Heart right ventricle (tissue), 16 donors: ENCODE results near the gene COPS9. TPM values are rescaled to one million over a fixed set of nuclear protein-coding genes. Genes with fewer than 3 reads are reported as not detected.

Experiments used
- ATAC-seq, 8 donors: fragments of 200-7000 bp; cut with Tn5 transposase; one replicate each; pipeline ENCODE4 v1.9.1; 2020; ENCODE audit warnings: mild to moderate bottlenecking in 8 of 8, moderate library complexity in 8 of 8, moderate number of reproducible peaks in 1 of 8
- DNase-seq, 2 donors: peaks; one replicate each; pipeline ENCODE4 v3.0.0-alpha.2; 2020
- H3K27ac ChIP-seq, 10 donors: fragments of 200-600 bp; sonication (generic) in 2 of 10; one replicate each; pipeline versions ENCODE4 v1.5.0 to v1.8.0; 2020 to 2022; ENCODE audit warnings: mild to moderate bottlenecking in 3 of 10
- H3K27me3 ChIP-seq, 7 donors: fragments of 200-600 bp; one replicate each; pipeline ENCODE4 v1.8.0; 2021 to 2022; ENCODE audit warnings: mild to moderate bottlenecking in 2 of 7
- H3K36me3 ChIP-seq, 9 donors: fragments of 200-600 bp; sonication (generic) in 1 of 9; one replicate each; pipeline versions ENCODE4 v1.5.0 to v1.8.0; 2020 to 2022; ENCODE audit warnings: mild to moderate bottlenecking in 2 of 9
- H3K4me1 ChIP-seq, 9 donors: fragments of 200-600 bp; sonication (generic) in 1 of 9; one replicate each; pipeline versions ENCODE4 v1.5.0 to v1.8.0; 2020 to 2022; ENCODE audit warnings: mild to moderate bottlenecking in 4 of 9
- H3K4me3 ChIP-seq, 10 donors: fragments of 200-600 bp; sonication (generic) in 2 of 10; one replicate each; pipeline versions ENCODE4 v1.5.0 to v1.8.0; 2020 to 2022; ENCODE audit warnings: mild to moderate bottlenecking in 7 of 10, moderate library complexity in 2 of 10
- H3K9me3 ChIP-seq, 11 donors: fragments of 200-600 bp in 10 of 11; sonication (generic) in 2 of 11; one replicate each; pipeline versions ENCODE4 v1.5.0 to v1.8.0; 2013 to 2022; ENCODE audit warnings: mild to moderate bottlenecking in 2 of 11, control low read depth in 1 of 11, moderate library complexity in 1 of 11
- WGBS, 2 donors: extraction: QIAGEN DNeasy Blood & Tissue Kit; methylation state at CpG; one replicate each; pipeline ENCODE4 v1.1.7; 2013; ENCODE audit warnings: inconsistent platforms in 1 of 2; 5-methylcytosine and 5-hydroxymethylcytosine counted together
- intact Hi-C, 10 donors: fragments of 100-400 bp; cut with DNase I; formaldehyde crosslinking; loops; one replicate each; pipeline versions ENCODE4 v1.11.1 to v1.14.2; 2022
- polyA plus RNA-seq, 2 donors: library from polyadenylated mRNA; stranded (reverse); fragments of 200-250 nt; gene quantifications; one replicate each; pipeline ENCODE4 v1.2.3, GENCODE V29; 2013
- total RNA-seq, 10 donors: library from RNA; stranded (reverse); fragmentation: NEBNext Ultra II Directional in 3 of 10; extraction: Animal tissue kit (Norgen Biotek cat#: 25700) in 3 of 10; gene quantifications; one replicate each; pipeline versions ENCODE4 v1.2.1 to v1.2.4, GENCODE V29; 2021 to 2023
- TF ChIP-seq, protein P1 (sequence below), 9 donors: fragments of 200-600 bp; sonication (generic) in 2 of 9; IDR thresholded peaks; one replicate each; pipeline versions ENCODE4 v1.5.0 to v1.8.0; 2021 to 2022; ENCODE audit warnings: antibody characterized with exemption in 9 of 9, mild to moderate bottlenecking in 5 of 9, moderate library complexity in 1 of 9
- donor health status: Arrhythmogenic right ventricular cardiomyopathy.
- donor health status: ischemic (EF 13 %, LVEDD 7.1; RV severe dilation, severe dysfunction).
- donor health status: healthy with polysubstance abuse.
- donor health status: DM: no; HTN: yes; CAD: no.
- donor health status: DM: no; HTN: no; CAD: no.
- donor health status: ischemic (EF 25% LVEDD 6.9; RV normal size, moderate dysfunction).
- donor health status: ischemic (EF 25% LVEDD 5.7; RV mildly dilated, moderate dysfunction).
- donor health status: healthy.
- donor health status: DM: yes; HTN: yes; CAD: no.
- donor health status: Ischemic cardiomyopathy.
- donor health status: ischemic (EF 35%, LVEDD 5.7; RV mildly dilated, moderate dysfunction).
- donor health status: nonischemic (EF 11% LVEDD 7.7; RV severe dilation, severe dysfunction).
- donor health status: DM: yes; HTN: yes; CAD: no.
- donor health status: PGD.
- donor health status: ischemic (EF 29% LVEDD 5.4; RV normal size, mild dysfunction).
- donor health status: nonischemic (EF 23%, LVEDD 6.1; RV moderate dilation, normal function).

The COPS9 gene
- total and polyA plus RNA-seq, 12 donors: 135 to 495 (median 169) TPM

DNA sequence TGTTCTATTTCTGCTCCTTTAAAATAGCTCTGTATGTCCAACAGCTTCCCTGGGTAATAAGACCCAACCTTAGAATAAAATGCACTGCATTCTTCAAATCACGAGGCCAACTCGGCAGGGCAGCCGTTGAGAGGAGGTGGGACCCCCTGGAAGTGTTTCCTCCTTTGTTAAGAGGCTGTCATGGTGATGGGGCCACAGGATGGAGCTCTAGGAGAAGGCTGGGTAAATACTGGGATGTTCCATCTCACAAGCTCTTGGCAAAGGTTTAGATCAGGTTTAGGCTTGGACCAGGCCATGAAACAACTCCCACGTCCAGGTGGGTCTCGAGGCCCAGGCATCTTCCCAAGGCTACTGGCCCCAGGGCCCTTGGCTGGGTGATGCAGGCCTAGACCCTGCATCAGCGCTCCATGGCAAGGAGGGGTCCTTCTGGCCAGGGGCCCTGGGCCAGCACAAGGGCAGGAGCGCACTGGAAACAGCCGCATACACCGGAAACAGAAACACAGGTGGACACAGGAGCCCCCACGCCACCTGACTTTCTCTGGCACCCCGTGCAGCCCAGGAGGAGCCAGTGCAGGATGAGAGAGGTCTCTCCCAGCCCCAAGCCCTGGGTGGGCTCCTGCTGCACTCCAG, 43.2 kb upstream of the COPS9 start:
- Histone ChIP-seq H3K27ac (no peak overlapping the region), H3K9me3 (no peaks in the 10 kb centered on the region), H3K36me3 (no peaks in the 10 kb centered on the region), H3K27me3 (peaks cover 0 to 76% (median 26%) of the 10 kb centered on the region in 7 donors), H3K4me1 (no peaks in the 10 kb centered on the region), H3K4me3 (no peak overlapping the region)
- DNase-seq (no peak), ATAC-seq (no peak)
- WGBS, 2 donors: 72 to 74% methylated on average over 11 of the region's 11 CpGs
- TF ChIP-seq, protein P1, sequence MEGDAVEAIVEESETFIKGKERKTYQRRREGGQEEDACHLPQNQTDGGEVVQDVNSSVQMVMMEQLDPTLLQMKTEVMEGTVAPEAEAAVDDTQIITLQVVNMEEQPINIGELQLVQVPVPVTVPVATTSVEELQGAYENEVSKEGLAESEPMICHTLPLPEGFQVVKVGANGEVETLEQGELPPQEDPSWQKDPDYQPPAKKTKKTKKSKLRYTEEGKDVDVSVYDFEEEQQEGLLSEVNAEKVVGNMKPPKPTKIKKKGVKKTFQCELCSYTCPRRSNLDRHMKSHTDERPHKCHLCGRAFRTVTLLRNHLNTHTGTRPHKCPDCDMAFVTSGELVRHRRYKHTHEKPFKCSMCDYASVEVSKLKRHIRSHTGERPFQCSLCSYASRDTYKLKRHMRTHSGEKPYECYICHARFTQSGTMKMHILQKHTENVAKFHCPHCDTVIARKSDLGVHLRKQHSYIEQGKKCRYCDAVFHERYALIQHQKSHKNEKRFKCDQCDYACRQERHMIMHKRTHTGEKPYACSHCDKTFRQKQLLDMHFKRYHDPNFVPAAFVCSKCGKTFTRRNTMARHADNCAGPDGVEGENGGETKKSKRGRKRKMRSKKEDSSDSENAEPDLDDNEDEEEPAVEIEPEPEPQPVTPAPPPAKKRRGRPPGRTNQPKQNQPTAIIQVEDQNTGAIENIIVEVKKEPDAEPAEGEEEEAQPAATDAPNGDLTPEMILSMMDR (IDR thresholded peaks at IDR 0.05): no peak
- intact Hi-C loops: no loop called here

GRCh38 chr2:240178564-240178963, 42.5 kb upstream of the COPS9 start:
- Histone ChIP-seq H3K4me1 (no peaks in the 10 kb centered on the region), H3K4me3 (no peak overlapping the region), H3K27me3 (peaks cover 0 to 77% (median 26%) of the 10 kb centered on the region in 7 donors), H3K27ac (no peak overlapping the region), H3K36me3 (no peaks in the 10 kb centered on the region), H3K9me3 (no peaks in the 10 kb centered on the region)
- TF ChIP-seq, protein P1 (IDR thresholded peaks at IDR 0.05): no peak
- ATAC-seq: no peak
- DNase-seq: no peak
- 72 to 87% methylated on average over 3 of the region's 3 CpGs for WGBS, 2 donors
- intact Hi-C loops: no loop called here

DNA sequence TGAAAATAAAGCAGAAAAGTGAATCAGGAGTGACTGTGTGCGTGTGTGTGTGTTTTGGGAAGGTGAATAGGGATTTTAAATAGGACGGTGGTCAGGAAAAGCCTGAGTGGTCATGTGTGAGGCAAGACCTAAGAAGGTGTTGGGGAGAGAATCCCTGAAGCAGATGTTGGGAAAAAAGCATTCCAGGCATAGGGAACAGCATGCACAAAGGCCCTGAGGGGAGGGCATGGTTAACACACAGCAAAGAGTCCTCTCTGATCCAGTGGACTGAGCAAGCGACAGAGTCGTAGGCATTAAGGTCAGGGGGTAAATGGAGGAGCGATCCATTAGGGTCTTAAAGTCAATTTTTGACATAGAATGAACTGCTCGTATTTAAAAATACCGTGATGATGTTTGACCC, 38.4 kb upstream of the COPS9 start:
- H3K27me3 ChIP-seq: peaks cover 0 to 68% (median 26%) of the 10 kb centered on the region in 7 donors
- DNase-seq: no peak
- H3K4me1 ChIP-seq: no peaks in the 10 kb centered on the region
- no peak overlapping the region for H3K27ac ChIP-seq
- no peaks in the 10 kb centered on the region for H3K9me3 ChIP-seq
- 71% methylated on average over 7 of the region's 7 CpGs for WGBS, 2 donors
- intact Hi-C loops: no loop called here
- TF ChIP-seq, protein P1 (IDR thresholded peaks at IDR 0.05): no peak
- no peaks in the 10 kb centered on the region for H3K36me3 ChIP-seq
- no peak for ATAC-seq
- no peak overlapping the region for H3K4me3 ChIP-seq

GRCh38 chr2:240172071-240172895, 36.2 kb upstream of the COPS9 start:
- no peaks in the 10 kb centered on the region for H3K36me3 ChIP-seq
- intact Hi-C loops: no loop called here
- ATAC-seq: no peak
- peaks cover 0 to 57% (median 16%) of the 10 kb centered on the region in 7 donors for H3K27me3 ChIP-seq
- no peaks in the 10 kb centered on the region for H3K9me3 ChIP-seq
- no peak overlapping the region for H3K27ac ChIP-seq
- H3K4me1 ChIP-seq: no peaks in the 10 kb centered on the region
- TF ChIP-seq, protein P1 (IDR thresholded peaks at IDR 0.05): no peak
- 80 to 81% methylated on average over 13 of the region's 13 CpGs for WGBS, 2 donors
- no peak overlapping the region for H3K4me3 ChIP-seq
- DNase-seq: no peak
